Measurements from ENCODE around the gene SMIM44. TPM values are rescaled to one million over a fixed set of nuclear protein-coding genes. Genes with fewer than 3 reads are reported as not detected.

SMIM44 gene
- total and polyA plus RNA-seq, 9 of the 15 experiments (the other 6 are each of a cell fraction or from before 2014, with no cell fraction given), result not detected

DNA sequence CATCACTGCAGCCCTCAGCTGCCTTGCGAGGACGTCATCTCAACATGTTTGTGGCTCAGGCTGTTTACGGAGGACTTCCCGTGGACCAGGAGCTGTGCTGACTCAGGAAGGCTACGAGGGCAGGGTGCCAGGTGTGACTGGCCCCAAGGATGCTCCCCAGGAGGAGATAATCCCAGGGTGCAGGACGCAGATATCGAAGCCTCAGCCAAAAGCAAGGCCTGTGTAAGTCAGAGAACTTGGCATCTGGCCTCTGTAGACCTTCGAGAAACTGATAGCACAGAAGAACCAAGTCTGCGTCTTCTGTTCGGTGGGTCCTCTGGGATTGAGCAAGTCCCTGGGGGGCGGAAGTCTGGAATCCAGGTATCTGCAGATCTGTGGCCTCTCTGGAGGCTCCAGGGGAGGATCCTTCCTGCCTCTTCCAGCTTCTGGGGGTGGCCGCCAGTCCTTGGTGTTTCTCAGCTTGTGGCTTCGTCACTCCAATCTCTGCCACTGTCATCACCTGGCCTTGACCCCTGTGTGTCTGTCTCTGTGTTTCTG is 19.9 kb upstream of the SMIM44 start (continued):
- TF ChIP-seq, protein P1, sequence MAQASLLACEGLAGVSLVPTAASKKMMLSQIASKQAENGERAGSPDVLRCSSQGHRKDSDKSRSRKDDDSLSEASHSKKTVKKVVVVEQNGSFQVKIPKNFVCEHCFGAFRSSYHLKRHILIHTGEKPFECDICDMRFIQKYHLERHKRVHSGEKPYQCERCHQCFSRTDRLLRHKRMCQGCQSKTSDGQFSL (CRISPR knock-in tag; IDR thresholded peaks at IDR 0.05), result no peak
- TF ChIP-seq, protein P1 (tag; IDR thresholded peaks at IDR 0.05), result no peak
- TF ChIP-seq XRCC4 (IDR thresholded peaks at IDR 0.05; ENCODE audit: extremely low read depth, insufficient read depth, insufficient read length), result no peak
- TF ChIP-seq, protein P2, sequence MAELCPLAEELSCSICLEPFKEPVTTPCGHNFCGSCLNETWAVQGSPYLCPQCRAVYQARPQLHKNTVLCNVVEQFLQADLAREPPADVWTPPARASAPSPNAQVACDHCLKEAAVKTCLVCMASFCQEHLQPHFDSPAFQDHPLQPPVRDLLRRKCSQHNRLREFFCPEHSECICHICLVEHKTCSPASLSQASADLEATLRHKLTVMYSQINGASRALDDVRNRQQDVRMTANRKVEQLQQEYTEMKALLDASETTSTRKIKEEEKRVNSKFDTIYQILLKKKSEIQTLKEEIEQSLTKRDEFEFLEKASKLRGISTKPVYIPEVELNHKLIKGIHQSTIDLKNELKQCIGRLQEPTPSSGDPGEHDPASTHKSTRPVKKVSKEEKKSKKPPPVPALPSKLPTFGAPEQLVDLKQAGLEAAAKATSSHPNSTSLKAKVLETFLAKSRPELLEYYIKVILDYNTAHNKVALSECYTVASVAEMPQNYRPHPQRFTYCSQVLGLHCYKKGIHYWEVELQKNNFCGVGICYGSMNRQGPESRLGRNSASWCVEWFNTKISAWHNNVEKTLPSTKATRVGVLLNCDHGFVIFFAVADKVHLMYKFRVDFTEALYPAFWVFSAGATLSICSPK (IDR thresholded peaks at IDR 0.05; ENCODE audit: borderline replicate concordance), result no peak

DNA sequence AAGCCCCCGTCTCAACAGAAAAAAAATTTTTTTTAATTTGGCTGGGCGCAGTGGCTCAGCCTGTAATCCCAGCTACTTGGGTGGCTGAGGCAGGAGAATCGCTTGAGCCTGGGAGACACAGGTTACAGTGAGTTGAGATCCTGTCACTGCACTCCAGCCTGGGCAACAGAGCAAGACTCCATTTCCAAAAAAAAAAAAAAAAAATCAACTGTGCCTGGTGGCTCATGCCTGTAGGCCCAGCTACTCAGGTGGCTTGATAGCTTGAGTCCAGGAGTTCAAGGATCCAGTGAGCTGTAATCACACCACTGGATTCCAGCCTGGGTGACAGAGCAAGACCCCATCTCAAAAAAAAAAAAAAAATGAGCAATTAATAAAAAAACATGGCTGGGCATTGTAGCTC is 18.5 kb upstream of the SMIM44 start:
- no TSS peak for BruUV-seq (replicated peaks)
- H3K9me3 ChIP-seq (replicated peaks; ENCODE audit: control insufficient read depth, insufficient read depth, low read depth, low read length), result no peaks in the 10 kb centered on the region
- H4K20me1 ChIP-seq (replicated peaks; ENCODE audit: control insufficient read depth, insufficient read depth, low read length), result no peaks in the 10 kb centered on the region
- intact Hi-C loops (cut with micrococcal nuclease), result no loop called here
- ATAC-seq (no peak), FAIRE-seq (no peak), DNase-seq (ENCODE audit: extremely low read depth in 1 of 4, low spot score in 3 of 4) (no peak)
- H3K9ac ChIP-seq (ENCODE audit: insufficient read depth in 1 of 2, low read depth in 2 of 2, low read length in 2 of 2), result no peak overlapping the region
- in situ Hi-C loops (cut with MboI), result no loop called here
- ChIA-PET POLR2A (interaction anchor here (1.3 to 1.9 kb wide), 2 partner anchors 12 to 16 kb away, joined by 4 to 9 read pairs; no protein-coding TSS in a partner anchor), CTCF (ENCODE audit: low intra/inter-chr PET ratio) (no interaction called here)
- peaks cover 18 to 38% of the 10 kb centered on the region in 2 experiments; a peak in 4 of 5 replicates for H3K4me1 ChIP-seq (replicated peaks in 1 of 2; ENCODE audit: control insufficient read depth in 2 of 2, insufficient read depth in 2 of 2, low read length in 2 of 2)
- 79% methylated on average over 3 of the region's 3 CpGs for WGBS (ENCODE audit: insufficient coverage, low coverage, missing lambda C conversion rate)
- no peaks in the 10 kb centered on the region for H3K27me3 ChIP-seq (ENCODE audit: control insufficient read depth in 2 of 2, insufficient read depth in 2 of 2, low read length in 2 of 2)
- H3K27ac ChIP-seq (ENCODE audit: extremely low read depth, low read depth, low read length), result no peak overlapping the region
- TF ChIP-seq ZNF785 (CRISPR knock-in tag; IDR thresholded peaks at IDR 0.05), result no peak
- peak; percentile 71 for TF ChIP-seq ZNF121 (CRISPR knock-in tag; conservative IDR thresholded peaks at IDR 0.05)
- peaks cover 46% of the 10 kb centered on the region for H3K79me2 ChIP-seq (ENCODE audit: control insufficient read depth, insufficient read depth, low read length)
- no peak overlapping the region for H3K4me2 ChIP-seq (ENCODE audit: insufficient read depth, low read length)
- H3K9me1 ChIP-seq (ENCODE audit: control insufficient read depth, insufficient read depth, low read length), result no peaks in the 10 kb centered on the region
- peaks cover 18% of the 10 kb centered on the region for H3K36me3 ChIP-seq (ENCODE audit: control insufficient read depth, insufficient read depth, low read length)
- H3K4me3 ChIP-seq, result no peak overlapping the region
- no peak overlapping the region for H2AFZ ChIP-seq (ENCODE audit: low read depth, low read length)

Data from K562 (cell line).